ENCODE measurements around the gene CYTH4. TPM values are rescaled to one million over a fixed set of nuclear protein-coding genes. Genes with fewer than 3 reads are reported as not detected.

Gene CYTH4
- total and polyA plus RNA-seq, 2 donors (not counting 3 experiments of a cell fraction or from before 2014, with no cell fraction given) = 0.06 TPM; not detected in 1

DNA sequence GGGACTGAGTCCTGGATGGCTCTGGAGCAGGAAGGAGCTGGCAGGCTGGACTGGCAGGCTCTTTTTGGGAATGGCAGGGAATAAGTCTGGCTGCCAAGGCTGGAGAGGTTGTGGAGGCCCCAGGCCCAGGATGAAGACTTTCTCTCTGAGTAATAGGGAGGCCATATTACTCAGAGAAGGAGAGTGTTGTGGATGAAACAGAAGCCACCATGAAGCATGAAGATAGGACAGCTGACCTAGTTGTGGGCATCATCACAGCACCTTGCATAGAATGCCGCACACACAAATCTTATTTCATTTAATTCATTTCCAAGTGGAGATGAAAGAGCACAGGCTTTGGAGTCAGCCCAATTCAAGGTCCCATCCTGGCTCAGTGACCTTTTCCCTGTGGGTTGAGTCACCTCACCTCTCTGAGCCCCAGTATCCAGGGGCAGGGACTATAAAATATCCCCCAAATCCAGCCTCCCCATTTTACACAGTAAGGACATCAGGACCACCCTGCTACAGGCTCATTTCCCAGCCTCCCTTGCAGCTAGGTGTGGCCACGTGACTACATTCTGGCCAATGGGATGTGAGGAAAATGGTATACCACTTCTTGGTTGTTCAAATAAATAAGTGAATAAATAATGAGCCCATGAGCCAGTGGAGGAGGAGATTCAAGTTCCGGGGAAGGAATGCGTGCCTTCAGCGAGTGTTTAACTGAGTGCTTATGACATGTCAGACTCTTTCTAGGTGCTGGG lies 9.4 kb downstream of the CYTH4 start:
- Histone ChIP-seq H2AFZ (ENCODE audit: low read depth, low read length) (no peak overlapping the region), H3K27me3 (ENCODE audit: control insufficient read depth in 2 of 2, insufficient read depth in 2 of 2, low read length in 2 of 2) (peaks cover 2 to 4% of the 10 kb centered on the region in 2 experiments), H3K9me3 (replicated peaks; ENCODE audit: control insufficient read depth, insufficient read depth, low read length) (no peaks in the 10 kb centered on the region), H3K27ac (ENCODE audit: insufficient read depth, low read depth, low read length) (no peak overlapping the region), H3K4me1 (ENCODE audit: control insufficient read depth, extremely low read depth, insufficient read depth, low read length) (no peaks in the 10 kb centered on the region), H3K4me2 (ENCODE audit: insufficient read depth, low read length) (no peak overlapping the region), H3K79me2 (ENCODE audit: control insufficient read depth, insufficient read depth, low read length) (no peaks in the 10 kb centered on the region), H3K9ac (replicated peaks; ENCODE audit: extremely low read depth, insufficient read depth, low read length) (no peak overlapping the region), H3K9me1 (replicated peaks; ENCODE audit: control insufficient read depth, extremely low read depth, insufficient read depth, low read length) (no peaks in the 10 kb centered on the region), H3K4me3 (replicated peaks in 1 of 3; ENCODE audit: insufficient read depth in 1 of 3, low read depth in 1 of 3, low read length in 3 of 3) (no peak overlapping the region), H4K20me1 (replicated peaks; ENCODE audit: control insufficient read depth, extremely low read depth, insufficient read depth, low read length) (no peaks in the 10 kb centered on the region), H3K36me3 (ENCODE audit: control insufficient read depth in 2 of 2, extremely low read depth in 1 of 2, insufficient read depth in 2 of 2, low read length in 2 of 2) (no peaks in the 10 kb centered on the region)
- no TSS peak for BruUV-seq (replicated peaks)
- DNase-seq (ENCODE audit: low read depth, low spot score) = no peak
- CTCF ChIA-PET = interaction anchor here (0.5 to 1.1 kb wide), 2 partner anchors 10 to 24 kb away, joined by 3 to 4 read pairs; no protein-coding TSS in a partner anchor
- POLR2A ChIA-PET = no interaction called here
- TF ChIP-seq EZH2 (IDR thresholded peaks at IDR 0.05; ENCODE audit: borderline replicate concordance, low read depth, low read length, severe bottlenecking) (no peak), GATA2 (IDR thresholded peaks at IDR 0.05; ENCODE audit: insufficient read depth, insufficient read length, low read depth, low read length) (no peak)
- TF ChIP-seq, protein P1, sequence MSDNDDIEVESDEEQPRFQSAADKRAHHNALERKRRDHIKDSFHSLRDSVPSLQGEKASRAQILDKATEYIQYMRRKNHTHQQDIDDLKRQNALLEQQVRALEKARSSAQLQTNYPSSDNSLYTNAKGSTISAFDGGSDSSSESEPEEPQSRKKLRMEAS (IDR thresholded peaks at IDR 0.05; ENCODE audit: insufficient read depth, insufficient read length) = no peak
- dilution Hi-C loops (cut with MboI; ENCODE audit: extremely low pct_ligation_motif_present, low sequenced_read_pairs) (no loop called here), intact Hi-C loops (cut with micrococcal nuclease) (no loop called here)
- FAIRE-seq = no peak

DNA sequence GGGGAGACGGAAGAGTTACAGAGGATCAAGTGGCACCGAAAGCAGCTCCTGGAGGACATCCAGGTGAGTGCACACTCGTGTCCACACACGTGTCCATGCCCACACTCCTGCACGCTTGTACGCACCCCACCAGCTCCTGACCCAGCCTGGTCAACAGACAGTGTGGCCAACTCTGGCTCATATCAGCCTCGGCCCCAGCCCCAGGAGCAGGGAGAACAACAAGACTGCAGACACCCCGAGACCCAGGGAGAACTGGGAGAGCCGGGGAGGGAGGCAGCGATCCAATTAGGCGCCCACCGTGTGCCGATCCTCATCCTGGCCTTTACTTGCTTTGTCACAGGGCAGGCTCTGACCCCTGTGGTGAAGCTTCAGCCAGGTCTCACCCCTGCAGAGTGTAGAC lies 10.3 kb downstream of the CYTH4 start:
- no peak overlapping the region for H3K4me3 ChIP-seq (replicated peaks in 1 of 3; ENCODE audit: insufficient read depth in 1 of 3, low read depth in 1 of 3, low read length in 3 of 3)
- FAIRE-seq (no peak), DNase-seq (ENCODE audit: low read depth, low spot score) (no peak)
- CTCF ChIA-PET = no interaction called here
- POLR2A ChIA-PET = no interaction called here
- dilution Hi-C loops (cut with MboI; ENCODE audit: extremely low pct_ligation_motif_present, low sequenced_read_pairs) = no loop called here
- H3K27ac ChIP-seq (ENCODE audit: insufficient read depth, low read depth, low read length) = no peak overlapping the region
- H3K36me3 ChIP-seq (ENCODE audit: control insufficient read depth in 2 of 2, extremely low read depth in 1 of 2, insufficient read depth in 2 of 2, low read length in 2 of 2) = no peaks in the 10 kb centered on the region
- no peak overlapping the region for H3K9ac ChIP-seq (replicated peaks; ENCODE audit: extremely low read depth, insufficient read depth, low read length)
- no peaks in the 10 kb centered on the region for H3K9me1 ChIP-seq (replicated peaks; ENCODE audit: control insufficient read depth, extremely low read depth, insufficient read depth, low read length)
- H3K4me1 ChIP-seq (ENCODE audit: control insufficient read depth, extremely low read depth, insufficient read depth, low read length) = no peaks in the 10 kb centered on the region
- intact Hi-C loops (cut with micrococcal nuclease) = no loop called here
- no peaks in the 10 kb centered on the region for H3K79me2 ChIP-seq (ENCODE audit: control insufficient read depth, insufficient read depth, low read length)
- TF ChIP-seq FOS (IDR thresholded peaks at IDR 0.05; ENCODE audit: borderline replicate concordance, insufficient read depth, low read length) (no peak), JUN (IDR thresholded peaks at IDR 0.05; ENCODE audit: borderline replicate concordance, insufficient read depth, insufficient read length, low read depth) (no peak)
- TF ChIP-seq, protein P2, sequence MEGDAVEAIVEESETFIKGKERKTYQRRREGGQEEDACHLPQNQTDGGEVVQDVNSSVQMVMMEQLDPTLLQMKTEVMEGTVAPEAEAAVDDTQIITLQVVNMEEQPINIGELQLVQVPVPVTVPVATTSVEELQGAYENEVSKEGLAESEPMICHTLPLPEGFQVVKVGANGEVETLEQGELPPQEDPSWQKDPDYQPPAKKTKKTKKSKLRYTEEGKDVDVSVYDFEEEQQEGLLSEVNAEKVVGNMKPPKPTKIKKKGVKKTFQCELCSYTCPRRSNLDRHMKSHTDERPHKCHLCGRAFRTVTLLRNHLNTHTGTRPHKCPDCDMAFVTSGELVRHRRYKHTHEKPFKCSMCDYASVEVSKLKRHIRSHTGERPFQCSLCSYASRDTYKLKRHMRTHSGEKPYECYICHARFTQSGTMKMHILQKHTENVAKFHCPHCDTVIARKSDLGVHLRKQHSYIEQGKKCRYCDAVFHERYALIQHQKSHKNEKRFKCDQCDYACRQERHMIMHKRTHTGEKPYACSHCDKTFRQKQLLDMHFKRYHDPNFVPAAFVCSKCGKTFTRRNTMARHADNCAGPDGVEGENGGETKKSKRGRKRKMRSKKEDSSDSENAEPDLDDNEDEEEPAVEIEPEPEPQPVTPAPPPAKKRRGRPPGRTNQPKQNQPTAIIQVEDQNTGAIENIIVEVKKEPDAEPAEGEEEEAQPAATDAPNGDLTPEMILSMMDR (IDR thresholded peaks at IDR 0.05; ENCODE audit: extremely low read depth in 1 of 2, insufficient read depth in 1 of 2, low read depth in 1 of 2, low read length in 2 of 2) = no peak
- no peak overlapping the region for H2AFZ ChIP-seq (ENCODE audit: low read depth, low read length)
- no peak overlapping the region for H3K4me2 ChIP-seq (ENCODE audit: insufficient read depth, low read length)
- BruUV-seq (replicated peaks) = no TSS peak
- no peaks in the 10 kb centered on the region for H4K20me1 ChIP-seq (replicated peaks; ENCODE audit: control insufficient read depth, extremely low read depth, insufficient read depth, low read length)
- no peaks in the 10 kb centered on the region for H3K9me3 ChIP-seq (replicated peaks; ENCODE audit: control insufficient read depth, insufficient read depth, low read length)
- H3K27me3 ChIP-seq (ENCODE audit: control insufficient read depth in 2 of 2, insufficient read depth in 2 of 2, low read length in 2 of 2) = peaks cover 2 to 4% of the 10 kb centered on the region in 2 experiments

All from endothelial cell of umbilical vein (primary cell).